Gastrocnemius medialis (tissue), 4 donors: ENCODE data around the gene SUCLA2. TPM values are rescaled to one million over a fixed set of nuclear protein-coding genes. Genes with fewer than 3 reads are reported as not detected.

ENCODE experiments used
- ATAC-seq, 2 donors: fragments of 150-250 bp; one replicate each; pipeline ENCODE4 v1.9.1; 2016
- DNase-seq, 2 donors: peaks; one replicate each; pipeline ENCODE4 v3.0.0-alpha.2; 2019
- H3K27ac ChIP-seq, 4 donors: fragments of 200-600 bp; sonication (generic); 1 replicate in 1 of 4; 2 replicates in 3 of 4; pipeline ENCODE4 v1.5.1; 2016 to 2018; ENCODE audit warnings: mild to moderate bottlenecking in 2 of 4, moderate library complexity in 1 of 4
- H3K27me3 ChIP-seq, 3 donors: fragments of 200-600 bp; sonication (generic) in 2 of 3; 1 replicate in 1 of 3; 2 replicates in 2 of 3; pipeline versions ENCODE4 v1.5.1 to v1.6.0; 2016 to 2019; ENCODE audit warnings: mild to moderate bottlenecking in 1 of 3, moderate library complexity in 1 of 3
- H3K36me3 ChIP-seq, 2 donors: fragments of 200-600 bp; sonication (generic) in 1 of 2; one replicate each; pipeline ENCODE4 v1.5.1; 2017 to 2018
- H3K4me1 ChIP-seq, 2 donors: fragments of 200-600 bp; sonication (generic) in 1 of 2; one replicate each; pipeline ENCODE4 v1.5.1; 2016 to 2017; ENCODE audit warnings: mild to moderate bottlenecking in 2 of 2
- H3K4me3 ChIP-seq, 4 donors: fragments of 200-600 bp; sonication (generic) in 3 of 4; 1 replicate in 1 of 4; 2 replicates in 3 of 4; pipeline ENCODE4 v1.5.1; 2016 to 2019; ENCODE audit warnings: mild to moderate bottlenecking in 2 of 4
- H3K9me3 ChIP-seq, 3 donors: fragments of 200-600 bp; sonication (generic) in 2 of 3; 1 replicate in 1 of 3; 2 replicates in 2 of 3; pipeline ENCODE4 v1.5.1; 2016 to 2019
- CTCF ChIP-seq, 5 experiments: fragments of 450-650 bp in 3 of 5; fragments of 200-600 bp in 2 of 5; sonication (generic) in 2 of 5; IDR thresholded peaks in 4 of 5; conservative IDR thresholded peaks in 1 of 5; 1 replicate in 4 of 5; 2 replicates in 1 of 5; pipeline ENCODE4 v1.5.1; 2016 to 2019; ENCODE audit warnings: antibody characterized with exemption in 5 of 5, mild to moderate bottlenecking in 3 of 5, moderate library complexity in 3 of 5
- POLR2A ChIP-seq, 2 donors: fragments of 450-650 bp; IDR thresholded peaks; one replicate each; pipeline ENCODE4 v1.6.1; 2017; ENCODE audit warnings: antibody characterized with exemption in 2 of 2, mild to moderate bottlenecking in 2 of 2, moderate library complexity in 2 of 2
- in situ Hi-C, 4 donors: fragments of 200-750 bp; cut with MboI; loops; one replicate each; pipeline versions ENCODE4 v1.15.0 to v1.8.0; 2017; ENCODE audit warnings: low sequenced_read_pairs in 4 of 4
- intact Hi-C: fragments of 100-400 bp; cut with DNase I; formaldehyde crosslinking; loops from one replicate; pipeline ENCODE4 v1.15.1; 2023; ENCODE audit warnings: low total_unique reads
- total RNA-seq, 4 donors: library from RNA; depleted of rRNA; stranded (reverse); fragments of >200 nt; gene quantifications; one replicate each; pipeline versions ENCODE4 v1.1.0 to v1.2.3, GENCODE V29; 2016

Gene SUCLA2
- total RNA-seq, 4 donors from 2014 or later: 82.2 to 142 (median 97.0) TPM

DNA sequence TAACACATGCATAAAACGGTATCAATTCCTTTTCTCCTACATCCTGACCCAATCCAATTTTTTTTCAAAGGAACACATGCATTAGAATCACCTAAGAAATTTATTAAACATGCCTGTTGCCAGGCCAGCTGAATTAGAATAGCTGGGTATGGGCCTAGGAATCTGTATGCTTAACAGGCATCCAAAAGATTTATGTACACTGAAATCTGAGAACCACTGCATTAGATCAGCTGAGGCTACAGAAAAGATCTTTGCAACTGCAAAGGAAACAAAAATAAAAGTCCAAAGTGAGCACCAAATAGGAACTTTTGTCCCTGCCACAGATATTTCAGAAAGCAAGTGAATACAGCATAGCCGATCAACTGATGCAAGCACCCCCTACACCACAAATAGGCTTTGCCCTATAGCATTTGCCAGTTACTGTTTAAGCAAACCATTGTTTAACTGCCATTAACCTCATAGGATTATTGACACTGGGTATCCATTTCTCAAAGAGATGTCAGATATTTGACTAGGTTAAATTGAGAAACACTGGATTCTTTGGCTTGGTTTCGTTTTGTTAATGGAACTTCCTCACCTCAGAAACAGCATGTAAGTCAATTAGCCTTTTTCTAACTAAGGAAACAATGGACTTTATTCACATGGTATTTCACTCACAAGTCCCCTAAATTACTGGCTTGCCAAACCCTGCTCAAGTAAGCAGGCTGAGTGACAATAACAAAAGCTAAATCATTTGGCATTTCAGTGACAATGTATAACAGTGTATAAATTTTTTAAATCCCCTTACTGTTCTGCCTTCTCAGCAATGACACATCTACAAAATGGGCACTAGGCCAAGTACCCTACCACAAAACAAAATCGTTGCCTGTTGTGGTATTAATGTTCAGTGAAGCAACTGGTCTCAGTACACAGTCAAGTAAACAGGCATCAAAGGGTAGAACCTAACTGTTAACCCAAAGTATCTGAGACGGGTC lies 67.8 kb downstream of the SUCLA2 start:
- DNase-seq: no peak
- no peak for ATAC-seq
- in situ Hi-C loops: no loop called here

DNA sequence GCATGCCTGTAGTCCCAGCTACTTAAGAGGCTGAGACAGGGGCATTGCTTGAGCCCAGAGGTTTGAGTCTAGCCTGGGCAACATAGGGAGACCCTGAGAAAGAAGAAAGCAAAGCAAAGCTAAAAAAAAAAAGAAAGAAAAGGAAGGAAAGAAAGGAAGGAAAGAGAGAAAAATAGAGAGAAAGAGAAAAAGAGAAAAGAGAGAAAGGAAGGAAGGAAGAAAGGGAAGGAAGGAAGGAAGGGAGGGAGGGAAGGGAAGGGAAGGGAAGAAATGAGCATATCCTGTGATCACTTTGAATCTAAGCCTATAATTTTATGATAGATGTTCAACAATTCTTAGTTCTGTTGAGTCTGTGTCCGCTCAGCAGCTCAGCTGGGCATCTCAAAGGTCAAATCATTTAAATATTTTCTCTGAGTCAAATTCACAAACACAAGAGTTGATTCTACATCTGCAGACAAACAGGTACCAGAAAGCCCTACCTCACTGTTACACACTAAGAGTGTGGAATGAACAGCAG lies 70.4 kb downstream of the SUCLA2 start:
- TF ChIP-seq CTCF (IDR thresholded peaks at IDR 0.05 in 4 of 5, conservative IDR thresholded peaks at IDR 0.05 in 1 of 5): no peak
- no peak for TF ChIP-seq POLR2A (IDR thresholded peaks at IDR 0.05)
- H3K36me3 ChIP-seq: no peaks in the 10 kb centered on the region
- no peak overlapping the region for H3K27ac ChIP-seq
- no peak overlapping the region for H3K4me3 ChIP-seq
- intact Hi-C loops (no loop called here), in situ Hi-C loops (no loop called here)
- H3K27me3 ChIP-seq: no peaks in the 10 kb centered on the region
- ATAC-seq: no peak
- H3K4me1 ChIP-seq: peaks cover 9 to 13% of the 10 kb centered on the region in 2 donors
- DNase-seq: no peak
- H3K9me3 ChIP-seq: no peaks in the 10 kb centered on the region

More for the DNA sequence above, 67.8 kb downstream of the SUCLA2 start:
- H3K36me3 ChIP-seq: no peaks in the 10 kb centered on the region
- H3K4me1 ChIP-seq: peaks cover 9 to 13% of the 10 kb centered on the region in 2 donors
- H3K27ac ChIP-seq: no peak overlapping the region
- no peaks in the 10 kb centered on the region for H3K9me3 ChIP-seq
- H3K27me3 ChIP-seq: no peaks in the 10 kb centered on the region
- no peak overlapping the region for H3K4me3 ChIP-seq
- intact Hi-C loops: no loop called here
- TF ChIP-seq POLR2A (IDR thresholded peaks at IDR 0.05): no peak
- no peak for TF ChIP-seq CTCF (IDR thresholded peaks at IDR 0.05 in 4 of 5, conservative IDR thresholded peaks at IDR 0.05 in 1 of 5)

DNA sequence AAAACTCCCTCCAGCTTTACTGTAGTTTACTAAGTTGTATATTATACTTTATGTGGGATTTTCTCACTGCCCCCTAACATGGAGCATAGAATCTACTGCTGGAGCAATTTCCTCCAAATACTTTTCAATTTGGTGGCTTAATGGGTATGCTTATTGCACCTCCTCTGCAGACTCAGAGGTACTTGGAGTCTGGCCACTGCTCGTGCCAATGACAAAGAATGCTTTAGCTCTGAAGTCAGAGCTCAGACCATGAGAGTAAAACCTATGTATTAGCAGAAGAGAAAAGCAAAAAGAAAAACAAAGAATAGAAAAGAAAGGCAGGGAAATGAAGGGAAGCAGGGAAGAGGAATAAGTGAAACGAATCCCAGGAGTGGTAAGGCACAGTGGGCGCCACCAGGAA lies 71.9 kb downstream of the SUCLA2 start:
- no peaks in the 10 kb centered on the region for H3K9me3 ChIP-seq
- TF ChIP-seq POLR2A (IDR thresholded peaks at IDR 0.05) (no peak), CTCF (IDR thresholded peaks at IDR 0.05 in 4 of 5, conservative IDR thresholded peaks at IDR 0.05 in 1 of 5) (no peak)
- ATAC-seq (no peak), DNase-seq (no peak)
- in situ Hi-C loops (no loop called here), intact Hi-C loops (no loop called here)
- no peak overlapping the region for H3K27ac ChIP-seq
- no peaks in the 10 kb centered on the region for H3K36me3 ChIP-seq
- H3K4me3 ChIP-seq: no peak overlapping the region
- H3K27me3 ChIP-seq: no peaks in the 10 kb centered on the region
- H3K4me1 ChIP-seq: peaks cover 9 to 13% of the 10 kb centered on the region in 2 donors

DNA sequence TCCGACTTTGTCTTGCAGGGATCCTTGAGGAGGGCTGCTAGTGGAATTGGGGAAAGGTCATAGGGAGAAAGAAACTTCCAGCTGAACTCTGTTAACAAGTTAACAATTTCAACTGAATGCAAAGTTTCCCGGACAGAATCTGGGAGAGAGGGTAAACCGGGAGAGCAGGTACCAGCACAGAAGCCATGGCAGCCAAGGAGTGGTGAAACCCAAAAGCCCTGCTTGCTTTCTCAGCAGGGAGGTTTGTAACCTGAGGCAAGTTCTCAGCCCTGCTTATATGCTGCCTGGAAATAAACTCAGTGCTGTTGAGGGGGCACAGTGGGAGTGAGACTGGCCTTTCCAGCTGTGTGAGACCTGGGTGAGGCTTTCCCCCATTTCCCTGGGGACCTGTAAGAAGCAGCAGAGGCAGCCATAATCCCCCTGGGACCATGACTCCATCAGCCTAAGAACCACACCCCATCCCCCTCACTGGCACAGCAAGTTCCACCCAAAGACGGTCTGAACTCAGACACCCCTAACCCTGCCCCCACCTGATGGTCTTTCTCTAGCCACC lies 84.0 kb downstream of the SUCLA2 start:
- H3K9me3 ChIP-seq: no peaks in the 10 kb centered on the region
- no peak overlapping the region for H3K27ac ChIP-seq
- ATAC-seq (no peak), DNase-seq (no peak)
- no peaks in the 10 kb centered on the region for H3K4me1 ChIP-seq
- in situ Hi-C loops: no loop called here
- no peaks in the 10 kb centered on the region for H3K27me3 ChIP-seq
- H3K36me3 ChIP-seq: no peaks in the 10 kb centered on the region
- intact Hi-C loops: no loop called here
- H3K4me3 ChIP-seq: no peak overlapping the region
- TF ChIP-seq CTCF (IDR thresholded peaks at IDR 0.05 in 4 of 5, conservative IDR thresholded peaks at IDR 0.05 in 1 of 5) (no peak), POLR2A (IDR thresholded peaks at IDR 0.05) (no peak)
